A673 (cell line): ENCODE results near the gene SMIM44. TPM values are rescaled to one million over a fixed set of nuclear protein-coding genes. Genes with fewer than 3 reads are reported as not detected.

ENCODE experiments used
- BruUV-seq: library from RNA; stranded (reverse); fragments of 400-500 nt; replicated peaks from 2 replicates; lab custom pipeline; 2021; lab: Mats Ljungman, UMichigan
- CTCF ChIA-PET: fragments of 300-600 bp; sonication (Branson Sonifier 250); formaldehyde crosslinking; loops from one replicate; lab custom pipeline; 2022; ENCODE audit warnings: antibody characterized with exemption; lab: Charles Lee
- POLR2A ChIA-PET: fragments of 300-600 bp; sonication (Branson Sonifier 250); formaldehyde crosslinking; loops from one replicate; lab custom pipeline; 2022; ENCODE audit warnings: antibody characterized with exemption; ENCODE audit not compliant: low non-redundant PET; lab: Charles Lee
- DNase-seq: peaks from one replicate; pipeline ENCODE4 v3.0.0-alpha.2; 2015; ENCODE audit warnings: low spot score
- H3K27ac ChIP-seq: fragments of 200-600 bp; sonication (generic); 2 replicates; pipeline ENCODE4 v1.5.1; 2016; ENCODE audit warnings: mixed run types, low read depth, mild to moderate bottlenecking, mixed read lengths, antibody characterized with exemption, low read length; ENCODE audit not compliant: poor library complexity, severe bottlenecking
- H3K27me3 ChIP-seq: fragments of 200-600 bp; sonication (generic); replicated peaks from 2 replicates; pipeline ENCODE4 v1.6.1; 2017; ENCODE audit warnings: mixed run types, low read depth, mild to moderate bottlenecking, mixed read lengths, antibody characterized with exemption, low read length; ENCODE audit not compliant: insufficient read depth, poor library complexity
- H3K36me3 ChIP-seq: fragments of 200-600 bp; sonication (generic); 2 replicates; pipeline ENCODE4 v1.6.1; 2016; ENCODE audit warnings: mixed run types, mild to moderate bottlenecking, mixed read lengths, antibody characterized with exemption, low read length; ENCODE audit not compliant: insufficient read depth, poor library complexity, severe bottlenecking
- H3K4me1 ChIP-seq: fragments of 200-600 bp; sonication (generic); 2 replicates; pipeline ENCODE4 v1.6.1; 2017; ENCODE audit warnings: mixed run types, mild to moderate bottlenecking, mixed read lengths, antibody characterized with exemption, low read length; ENCODE audit not compliant: insufficient read depth, poor library complexity, severe bottlenecking
- H3K4me3 ChIP-seq: fragments of 200-600 bp; sonication (generic); 2 replicates; pipeline ENCODE4 v1.5.1; 2016; ENCODE audit warnings: low read depth, mixed run types, mild to moderate bottlenecking, mixed read lengths, low read length; ENCODE audit not compliant: poor library complexity, severe bottlenecking
- H3K9me3 ChIP-seq: fragments of 200-600 bp; sonication (generic); 2 replicates; pipeline ENCODE4 v1.6.1; 2016; ENCODE audit warnings: mixed run types, low read depth, mild to moderate bottlenecking, mixed read lengths, antibody characterized with exemption, low read length; ENCODE audit not compliant: poor library complexity, severe bottlenecking
- CTCF ChIP-seq: fragments of 300-800, 200-600 bp; sonication (generic); conservative IDR thresholded peaks from 2 replicates; pipeline ENCODE4 v1.5.1; 2017; ENCODE audit warnings: low read depth, mild to moderate bottlenecking, antibody characterized with exemption, low read length, moderate library complexity, mixed read lengths
- EZH2 ChIP-seq: fragments of 200-600 bp; sonication (generic); IDR thresholded peaks from 2 replicates; pipeline ENCODE4 v1.6.1; 2017; ENCODE audit warnings: borderline replicate concordance, low read depth, mild to moderate bottlenecking, mixed read lengths, antibody characterized with exemption, low read length; ENCODE audit not compliant: poor library complexity, severe bottlenecking
- intact Hi-C: fragments of 100-400 bp; cut with micrococcal nuclease; formaldehyde crosslinking; loops from one replicate; pipeline ENCODE4 v1.10.0; 2022; ENCODE audit not compliant: unreplicated experiment
- total RNA-seq: library from RNA; stranded (reverse); gene quantifications from 2 replicates; pipeline ENCODE4 v1.2.3, GENCODE V29; 2021

Gene SMIM44
- total RNA-seq, 1 experiment from 2014 or later = not detected

- Histone ChIP-seq H3K9me3 (no peaks in the 10 kb centered on the region), H3K27me3 (no peaks in the 10 kb centered on the region), H3K27ac (peak overlapping the region; percentile 90), H3K36me3 (peaks cover 25% of the 10 kb centered on the region), H3K4me1 (peaks cover 23% of the 10 kb centered on the region), H3K4me3 (peak overlapping the region; percentile 99)
- ChIA-PET POLR2A (no interaction called here), CTCF (interaction anchor here (0.6 to 0.9 kb wide), 2 partner anchors 21 to 202 kb away, joined by 6 to 7 read pairs; no protein-coding TSS in a partner anchor)
- no peak for DNase-seq
- intact Hi-C loops = no loop called here
- no TSS peak for BruUV-seq
- TF ChIP-seq CTCF (no peak), EZH2 (no peak)
Observed at GRCh38 chr19:3506384-3507340, 23.4 kb upstream of the SMIM44 start.

GRCh38 chr19:3505598-3506383 is 22.6 kb upstream of the SMIM44 start, which contains the start of gene FZR1:
Gene FZR1 (plus strand): TSS chr19:3506311. CDS start chr19:3522990, 16,679 bp downstream.
- Histone ChIP-seq H3K4me1 (peaks cover 23% of the 10 kb centered on the region), H3K27ac (peak within 1 kb of the TSS; percentile 90), H3K9me3 (no peaks in the 10 kb centered on the region), H3K4me3 (peak within 1 kb of the TSS; percentile 99), H3K36me3 (peaks cover 20% of the 10 kb centered on the region), H3K27me3 (no peaks in the 10 kb centered on the region)
- ChIA-PET POLR2A (no interaction called here), CTCF (interaction anchor here (0.6 kb wide), 1 partner anchor 20 kb away, joined by 7 read pairs; no protein-coding TSS in a partner anchor)
- intact Hi-C loops = no loop called here
- TSS peak; percentile 88 for BruUV-seq
- peak; percentile 99 for DNase-seq
- TF ChIP-seq EZH2 (no peak), CTCF (0 out of 2 replicates have a peak, but pooled peaks have one; percentile 5)

GRCh38 chr19:3504735-3505134 is 21.5 kb upstream of the SMIM44 start:
- peaks cover 23% of the 10 kb centered on the region for H3K4me1 ChIP-seq
- peak overlapping the region; percentile 90 for H3K27ac ChIP-seq
- no peaks in the 10 kb centered on the region for H3K9me3 ChIP-seq
- intact Hi-C loops = no loop called here
- ChIA-PET POLR2A (no interaction called here), CTCF (no interaction called here)
- peaks cover 10% of the 10 kb centered on the region for H3K36me3 ChIP-seq
- TF ChIP-seq CTCF = no peak
- TF ChIP-seq EZH2 = no peak
- no peak for DNase-seq
- H3K27me3 ChIP-seq = no peaks in the 10 kb centered on the region
- BruUV-seq = no TSS peak
- no peak overlapping the region for H3K4me3 ChIP-seq
